Left renal cortex interstitium (tissue), 4 donors: ENCODE measurements around the gene DGLUCY. TPM values are rescaled to one million over a fixed set of nuclear protein-coding genes. Genes with fewer than 3 reads are reported as not detected.
"Not testable (repeated sequence)": the region's sequence is repeated elsewhere in the genome, so short reads cannot be mapped to it uniquely, and the experiment has no call there.

Experiments used
- DNase-seq, 4 donors: peaks; one replicate each; pipeline ENCODE4 v3.0.0-alpha.2; 2013; ENCODE audit warnings: low read depth in 4 of 4, low spot score in 2 of 4, missing footprints in 1 of 4
- polyA plus RNA-seq, 4 donors: library from polyadenylated mRNA; unstranded; fragments of 120-200 nt; gene quantifications; one replicate each; pipeline ENCODE4 v1.2.1, GENCODE V29; 2013; ENCODE audit not compliant: insufficient read length in 4 of 4

Gene DGLUCY
- polyA plus RNA-seq, 4 donors = 60.1 to 85.2 (median 76.1) TPM

DNA sequence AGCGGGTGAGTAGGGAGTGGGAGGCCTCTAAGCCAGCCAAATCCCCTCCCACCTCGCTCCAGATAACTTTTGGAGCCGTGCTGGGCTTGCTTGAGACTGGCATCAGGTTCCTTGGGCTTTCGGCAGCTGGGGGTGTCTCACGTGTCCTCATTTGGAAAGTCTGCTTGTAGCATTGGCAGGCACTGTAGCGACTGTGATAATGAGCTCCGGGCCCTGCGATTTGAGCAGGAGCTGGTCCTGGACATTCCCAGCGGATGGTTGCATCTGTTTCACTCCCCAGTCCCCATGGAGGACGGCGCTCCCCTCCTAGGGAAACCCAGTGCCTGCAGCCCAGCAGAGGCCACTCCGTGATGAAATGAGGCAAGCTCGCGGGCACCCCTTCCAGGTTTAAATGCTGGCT, 49.4 kb downstream of the DGLUCY start:
- DNase-seq = no peak

DNA sequence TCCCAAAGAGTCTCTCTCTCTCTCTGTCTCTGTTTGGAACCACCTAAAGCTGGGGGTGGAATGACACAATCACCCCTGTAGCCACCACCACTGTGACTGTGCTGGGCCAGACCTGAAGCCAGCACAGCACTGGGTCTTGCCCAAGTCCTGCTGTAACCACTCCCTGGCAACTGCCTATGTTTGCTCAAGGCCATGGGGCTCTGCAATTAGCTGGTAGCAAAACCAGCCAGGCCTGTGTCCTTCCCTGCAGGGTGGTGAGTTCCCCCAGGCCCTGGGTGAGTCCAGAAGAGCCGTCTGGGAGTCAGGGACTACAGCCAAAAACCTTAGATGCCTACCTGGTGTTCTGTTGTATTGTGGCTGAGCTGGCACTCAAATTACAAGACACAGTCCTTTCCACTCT, 50.8 kb downstream of the DGLUCY start:
- DNase-seq = no peak

DNA sequence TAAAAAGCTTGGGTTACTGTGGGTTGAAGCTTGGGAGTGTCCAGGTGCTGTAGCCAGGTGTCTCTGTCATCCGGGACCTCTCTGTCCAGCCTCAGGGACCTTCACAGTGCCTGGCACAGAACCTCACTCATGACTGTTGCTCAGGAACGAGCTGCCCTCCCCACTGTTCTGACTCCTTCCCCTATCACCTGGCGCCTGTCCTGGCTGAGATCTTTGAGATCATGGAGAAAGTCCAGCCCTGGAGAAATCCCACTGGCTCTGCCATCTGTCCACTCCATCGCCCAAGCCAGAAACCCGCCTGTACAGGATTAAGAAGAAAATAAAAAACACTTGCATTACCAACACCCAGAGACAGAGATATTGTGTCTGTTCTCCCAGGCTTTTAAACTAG, 53.5 kb downstream of the DGLUCY start:
- no peak for DNase-seq

DNA sequence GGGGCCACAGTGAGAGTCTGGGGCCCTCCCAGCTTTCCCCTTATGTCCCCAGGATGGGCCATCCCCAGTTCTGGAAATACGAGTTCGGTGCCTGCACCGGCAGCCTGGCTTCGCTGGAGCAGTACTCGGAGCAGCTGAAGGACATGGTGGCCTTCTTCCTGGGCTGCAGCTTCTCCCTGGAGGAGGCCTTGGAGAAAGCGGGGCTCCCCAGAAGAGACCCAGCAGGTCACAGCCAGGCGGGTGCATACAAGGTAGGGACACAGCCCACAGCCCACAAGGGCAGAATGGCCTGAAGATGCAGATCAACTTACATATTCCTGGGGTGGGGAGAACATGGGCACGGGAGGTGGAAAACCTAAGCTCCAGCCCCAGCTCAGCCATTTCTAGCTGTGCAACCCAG, 56.1 kb downstream of the DGLUCY start:
- DNase-seq = no peak

DNA sequence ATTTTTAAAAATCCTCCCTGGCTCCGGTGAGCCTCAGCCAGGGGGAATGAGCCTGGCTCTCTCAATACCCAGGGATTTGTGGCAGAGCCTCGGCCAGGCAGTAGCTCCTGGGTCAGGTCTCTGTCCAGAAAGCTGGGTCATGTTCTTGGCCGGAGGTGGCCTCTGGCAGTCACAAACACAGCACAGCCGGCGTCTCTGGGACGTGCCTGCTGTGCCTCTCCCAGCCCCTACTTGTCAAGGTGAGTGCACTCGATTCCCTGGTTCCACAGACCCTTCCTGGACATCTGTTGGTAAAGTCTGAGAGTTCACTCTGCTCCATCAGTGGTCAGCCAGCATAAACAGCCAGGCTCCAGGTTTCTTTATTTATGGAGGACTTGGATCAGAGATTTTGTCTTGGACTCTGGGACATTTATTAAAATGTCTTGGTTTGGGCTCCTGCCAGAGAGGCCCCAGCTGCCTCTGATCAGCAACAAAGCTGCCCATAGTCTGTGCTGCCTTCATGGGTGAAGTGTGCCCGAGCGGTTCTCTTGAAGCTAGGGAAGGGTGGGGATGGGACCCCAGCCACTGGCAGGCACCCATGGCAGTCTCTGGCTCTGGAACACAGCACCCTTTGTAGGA, 56.7 kb downstream of the DGLUCY start:
- DNase-seq = peak in 1 of 4 donors; percentile 19

DNA sequence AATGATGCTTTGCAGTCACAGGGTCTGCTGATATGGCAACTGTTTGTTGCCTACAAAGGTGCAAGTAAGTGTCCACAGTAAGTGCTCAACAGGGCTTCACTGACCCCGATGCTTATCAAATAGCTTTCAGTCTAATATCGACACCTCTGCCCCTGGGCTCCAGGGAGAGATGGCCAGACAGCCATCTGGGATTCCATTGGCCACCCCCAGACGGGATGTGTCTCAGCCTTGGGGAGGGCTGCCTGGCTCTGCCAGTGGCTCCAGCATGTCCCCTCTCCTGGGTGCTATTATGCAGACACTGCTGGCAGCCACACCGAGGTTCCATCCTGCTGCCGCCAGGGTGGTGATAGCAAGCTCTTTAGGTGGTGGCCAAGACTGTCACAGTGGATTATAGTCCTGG, 57.4 kb downstream of the DGLUCY start:
- DNase-seq = no peak

DNA sequence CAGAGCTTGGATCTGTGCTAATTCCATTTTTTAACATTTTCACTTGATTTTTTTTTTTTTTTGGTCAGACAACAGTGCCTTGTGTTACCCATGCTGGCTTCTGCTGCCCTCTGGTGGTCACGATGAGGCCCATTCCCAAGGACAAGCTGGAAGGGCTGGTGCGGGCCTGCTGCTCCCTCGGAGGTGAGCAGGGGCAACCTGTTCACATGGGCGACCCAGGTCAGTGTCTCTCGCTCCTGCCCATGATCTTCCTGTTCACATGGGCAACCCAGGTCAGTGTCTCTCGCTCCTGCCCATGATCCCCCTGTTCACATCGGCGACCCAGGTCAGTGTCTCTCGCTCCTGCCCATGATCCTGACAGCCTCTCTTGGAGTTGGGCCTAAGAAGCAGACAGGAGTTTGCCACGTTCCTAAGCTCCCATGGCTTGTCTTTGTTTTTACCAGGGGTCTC, 59.4 kb downstream of the DGLUCY start:
- peak in 2 of 4 donors; percentile 51 to 68 for DNase-seq

DNA sequence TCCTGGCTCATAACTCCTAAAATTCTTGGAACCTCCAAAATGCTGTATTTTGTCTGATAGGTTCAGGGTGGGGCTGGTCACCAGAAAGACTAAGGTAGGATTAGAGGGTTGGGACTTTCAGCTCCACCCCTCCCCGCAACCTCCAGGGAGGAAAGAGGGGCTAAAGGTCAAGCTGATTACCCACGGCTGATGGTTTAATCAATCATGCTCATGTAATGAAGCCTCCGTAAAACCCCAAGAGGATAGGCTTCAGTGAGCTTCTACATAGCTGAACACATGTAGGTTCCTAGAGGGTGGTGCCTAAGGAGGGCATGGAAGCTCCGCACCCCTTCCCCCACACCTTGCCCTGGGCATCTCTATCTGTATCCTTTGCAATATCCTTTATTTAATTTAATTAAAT, 60.0 kb downstream of the DGLUCY start:
- no peak for DNase-seq

DNA sequence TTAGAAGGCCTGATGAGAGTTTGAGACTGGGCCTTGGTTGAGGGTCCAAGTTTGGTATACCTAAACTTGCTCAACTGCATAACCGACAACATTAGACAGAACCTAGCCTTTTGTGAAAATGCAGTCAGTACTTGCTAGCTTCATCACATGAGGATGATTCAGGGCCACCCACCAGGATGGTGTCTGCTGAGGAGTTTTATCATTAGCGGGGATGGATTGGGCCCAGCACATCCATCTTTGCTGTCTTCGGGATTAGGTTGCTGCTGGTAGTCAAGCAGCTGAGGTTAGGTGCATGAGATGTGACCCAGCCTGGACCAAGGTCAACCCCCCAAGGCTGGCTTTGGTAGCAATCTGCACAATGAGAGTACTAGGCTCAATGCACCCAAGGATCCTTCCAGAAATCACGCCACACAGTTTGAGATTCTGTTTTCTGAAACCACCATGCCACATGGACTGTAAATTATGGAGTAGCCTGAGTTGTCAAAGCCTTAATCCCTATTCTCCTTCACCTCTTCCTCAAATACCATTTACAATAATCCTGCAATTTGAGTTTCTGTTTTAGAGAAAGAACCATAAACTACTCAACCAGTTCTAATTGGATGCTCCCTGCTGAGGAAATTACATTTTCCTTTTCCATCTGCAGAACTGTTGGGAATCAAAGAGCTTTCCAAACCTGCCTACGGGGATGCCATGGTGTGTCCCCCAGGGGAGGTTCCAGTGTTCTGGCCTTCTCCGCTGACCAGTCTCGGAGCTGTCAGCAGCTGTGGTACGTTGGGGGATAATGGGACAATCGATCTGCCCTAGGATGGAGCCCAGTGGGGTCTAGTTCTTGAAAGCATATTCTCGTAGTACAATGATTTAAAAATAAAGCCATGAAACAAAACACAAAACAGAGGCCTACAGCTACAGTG, 61.7 kb downstream of the DGLUCY start:
- DNase-seq = no peak

DNA sequence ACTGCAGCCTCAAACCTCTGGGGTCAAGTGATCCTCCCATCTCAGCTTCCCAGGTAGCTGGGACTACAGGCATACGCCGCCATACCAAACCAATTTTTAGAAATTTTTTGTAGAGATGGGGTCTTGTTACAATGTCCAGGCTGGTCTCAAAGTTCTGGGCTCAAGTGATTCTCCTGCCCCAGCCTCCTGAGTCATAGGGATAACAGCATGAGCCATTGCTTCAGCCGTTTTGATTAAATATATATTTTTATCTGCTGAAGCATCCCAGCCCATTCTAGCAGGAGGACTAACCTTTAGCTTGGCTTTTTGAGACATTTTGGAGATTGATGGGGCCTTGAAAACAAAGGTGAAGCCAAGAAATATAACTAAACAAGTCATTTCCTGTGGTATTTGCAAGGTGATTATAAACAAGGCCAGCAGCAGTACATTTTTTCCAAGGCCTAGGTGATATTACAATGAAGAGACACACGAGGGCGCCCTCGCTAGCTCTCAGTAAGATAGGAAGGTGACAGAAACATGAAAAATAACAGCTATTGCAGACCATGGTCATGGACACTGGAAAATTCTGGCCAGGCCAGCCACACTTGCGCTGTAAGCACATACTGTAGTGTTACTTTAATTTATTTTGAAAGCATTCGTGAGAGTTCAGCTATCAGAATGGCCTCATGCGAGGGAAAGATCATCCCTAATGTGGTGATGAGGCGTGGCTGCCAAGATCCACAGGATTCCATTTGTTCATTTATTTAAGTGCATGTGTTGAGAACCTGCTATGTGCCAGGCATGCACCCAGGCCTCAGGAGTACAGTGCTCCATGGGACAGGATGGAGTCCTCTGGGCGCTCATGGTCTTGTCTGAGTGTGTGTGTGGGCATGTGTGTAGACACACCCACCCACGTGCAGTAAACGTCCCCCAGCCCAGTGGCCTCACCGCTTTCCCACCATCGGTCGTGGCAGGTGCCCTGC, 63.5 kb downstream of the DGLUCY start:
- DNase-seq = peak in 2 of 4 donors; percentile 13 to 38

DNA sequence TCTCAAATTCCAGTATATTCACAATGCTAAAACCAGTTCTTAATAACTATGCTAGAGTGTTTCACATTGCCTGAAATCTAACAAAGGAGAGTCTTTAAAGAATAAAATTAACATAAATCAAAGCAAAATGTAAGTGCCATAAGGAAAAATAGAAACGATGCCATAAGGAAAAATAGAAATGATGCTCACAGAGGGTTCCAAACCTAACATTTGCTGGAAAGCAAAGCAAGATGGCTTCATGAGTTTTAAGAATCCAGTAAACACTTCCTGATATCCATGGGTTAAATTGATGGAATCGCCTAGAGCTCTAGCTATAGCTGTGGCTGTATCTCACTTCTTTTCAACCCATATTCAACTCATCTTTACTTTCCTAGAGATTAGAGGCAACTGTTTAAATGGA, 66.7 kb downstream of the DGLUCY start:
- no peak for DNase-seq

DNA sequence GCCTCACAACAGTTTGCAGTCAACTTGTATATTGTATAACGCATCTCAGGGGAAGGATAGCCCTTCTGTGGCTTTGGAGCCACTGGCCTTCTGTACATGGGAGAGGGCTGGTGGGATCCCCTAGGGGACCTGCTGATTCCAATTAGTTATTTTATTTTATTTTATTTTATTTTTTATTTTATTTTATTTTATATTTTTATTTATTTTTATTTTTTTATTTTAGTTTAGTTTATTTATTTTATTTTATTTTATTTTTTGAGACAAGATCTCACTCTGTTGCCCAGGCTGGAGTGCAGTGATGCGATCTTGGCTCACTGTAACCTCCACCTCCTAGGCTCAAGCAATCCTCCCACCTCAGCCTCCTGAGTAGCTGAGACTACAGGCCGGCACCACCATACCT, 68.9 kb downstream of the DGLUCY start:
- not testable (repeated sequence) for DNase-seq

DNA sequence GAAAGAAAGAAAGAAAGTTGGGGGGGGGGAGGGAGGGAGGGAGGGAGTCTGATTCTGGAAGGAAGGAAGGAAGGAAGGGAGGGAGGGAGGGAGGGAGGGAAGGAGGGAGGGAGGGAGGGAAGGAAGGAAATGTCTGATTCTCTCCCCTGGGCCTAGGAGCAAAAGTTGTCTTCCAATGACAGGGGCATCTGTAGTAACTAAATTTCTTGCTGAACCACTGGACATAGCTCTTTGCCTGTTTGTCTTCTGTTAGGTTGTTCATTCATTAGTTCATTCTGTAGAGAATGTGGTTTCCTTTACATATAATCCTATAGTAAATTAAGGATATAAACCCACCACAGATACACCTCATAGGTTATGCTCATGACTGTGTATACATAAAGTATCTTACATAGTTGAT, 70.7 kb downstream of the DGLUCY start:
- DNase-seq = no peak

DNA sequence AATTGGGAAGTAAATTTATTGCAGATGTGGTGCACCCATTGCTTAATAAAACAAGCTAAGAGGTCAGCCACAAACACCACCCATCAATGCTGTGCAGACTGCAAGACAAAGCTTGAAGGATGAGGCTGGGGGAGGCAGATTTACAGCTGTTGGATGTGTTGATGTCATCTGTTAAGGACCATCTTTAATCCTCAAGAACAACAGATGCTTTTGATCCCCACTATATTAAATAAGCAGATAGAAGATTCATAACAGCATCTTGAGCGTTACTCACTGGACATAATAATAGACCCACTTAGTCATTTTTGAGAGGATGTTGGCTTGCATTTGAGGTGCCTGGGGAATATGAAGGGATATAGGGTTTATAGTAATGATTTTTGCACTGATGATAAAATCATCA, 71.8 kb downstream of the DGLUCY start:
- DNase-seq = no peak

DNA sequence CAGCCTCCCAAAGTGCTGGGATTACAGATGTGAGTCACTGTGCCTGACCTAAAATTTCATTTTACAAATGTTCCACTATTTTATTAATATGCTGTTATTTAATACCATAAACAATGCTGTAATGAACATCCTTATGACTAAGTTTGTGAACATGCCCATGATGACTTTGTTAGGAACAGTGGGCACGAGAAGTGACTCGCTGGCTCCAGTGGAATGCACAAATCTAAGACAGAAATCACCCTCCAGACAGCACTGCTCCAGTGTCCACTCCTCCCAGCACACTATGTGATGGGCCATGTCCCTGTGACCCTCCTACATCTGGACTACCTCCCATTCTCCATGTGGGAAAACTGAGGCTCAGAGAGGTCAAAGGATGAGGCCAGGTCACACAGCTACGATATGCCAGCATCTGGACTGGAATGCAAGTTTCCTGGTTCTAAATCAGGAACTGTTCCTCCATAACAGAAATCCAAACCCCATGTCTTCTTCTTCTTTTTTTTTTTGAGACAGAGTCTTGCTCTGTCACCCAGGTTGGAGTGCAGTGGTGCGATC, 72.7 kb downstream of the DGLUCY start:
- no peak for DNase-seq

DNA sequence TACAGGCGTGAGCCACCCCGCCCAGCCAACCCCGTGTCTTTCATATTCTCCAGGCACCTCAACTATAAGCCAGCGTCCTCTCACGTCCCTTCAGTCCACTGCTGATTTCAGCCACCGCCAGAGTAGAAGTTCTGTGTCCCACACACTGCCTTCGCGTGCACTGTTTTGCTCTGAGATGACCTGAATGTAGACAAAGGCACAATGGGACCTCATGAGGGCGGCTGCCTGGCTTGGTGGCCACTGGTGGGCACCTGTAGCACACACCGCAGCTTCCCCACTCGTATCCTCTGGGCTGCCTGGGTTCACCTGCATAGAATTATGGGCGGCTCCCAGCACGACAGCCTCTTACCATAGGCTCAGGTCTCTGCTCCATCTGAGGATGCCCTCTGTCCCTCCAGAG, 73.4 kb downstream of the DGLUCY start:
- no peak for DNase-seq

DNA sequence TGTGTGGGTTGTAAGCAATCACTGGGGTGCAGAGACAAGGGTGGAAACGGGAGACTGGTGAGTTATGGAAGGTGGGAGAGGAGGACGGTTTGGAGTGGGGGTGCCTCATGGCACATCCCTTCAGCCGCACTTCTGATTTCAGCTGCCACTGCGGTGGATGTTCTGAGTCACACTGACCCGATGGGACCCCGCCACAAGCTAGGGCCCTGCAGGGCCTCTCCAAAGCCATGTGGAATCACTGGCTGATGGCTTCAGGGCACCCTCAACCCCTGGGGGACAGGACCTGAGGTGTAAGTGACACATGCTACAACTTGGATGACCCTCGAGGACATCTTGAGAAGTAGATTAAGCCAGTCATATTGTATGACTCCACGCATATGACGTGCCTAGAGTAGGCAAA, 77.0 kb downstream of the DGLUCY start:
- DNase-seq = no peak

DNA sequence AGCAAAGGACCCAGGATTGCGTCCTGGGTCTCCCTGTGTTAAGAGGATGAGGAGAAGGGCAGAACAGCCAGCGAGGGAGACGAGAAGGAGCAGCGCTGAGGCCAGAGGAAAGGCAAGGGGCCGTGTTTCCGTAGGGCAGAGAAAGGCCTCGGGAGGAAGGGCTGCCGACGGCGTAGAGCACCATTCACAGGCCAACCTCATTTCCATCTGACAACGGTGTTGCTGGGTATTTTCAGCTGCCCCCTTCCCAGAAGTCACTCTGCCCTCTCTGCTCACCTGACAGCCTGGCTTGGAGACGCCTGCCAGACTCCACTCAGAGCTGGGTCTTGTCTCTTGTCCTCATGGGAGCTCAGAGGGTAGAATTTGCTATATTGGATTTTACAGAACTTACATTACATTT, 79.2 kb downstream of the DGLUCY start:
- no peak for DNase-seq

DNA sequence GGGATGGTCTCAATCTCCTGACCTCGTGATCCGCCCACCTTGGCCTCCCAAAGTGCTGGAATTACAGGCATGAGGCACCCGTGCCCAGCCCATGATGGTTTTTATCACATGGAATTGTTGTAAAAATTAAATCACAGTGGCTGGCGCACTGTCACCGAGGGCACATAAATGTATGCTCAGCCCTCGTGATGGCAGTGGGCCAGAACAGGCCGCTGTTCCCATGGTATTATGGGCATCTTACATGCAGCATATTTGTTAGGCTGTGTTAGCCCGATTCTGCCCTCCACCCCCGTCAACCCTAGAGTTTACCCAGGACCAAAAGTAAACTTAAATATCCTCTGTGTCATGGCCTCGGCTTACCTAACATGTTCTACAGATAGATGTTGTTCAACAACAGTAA, 82.0 kb downstream of the DGLUCY start:
- no peak for DNase-seq

DNA sequence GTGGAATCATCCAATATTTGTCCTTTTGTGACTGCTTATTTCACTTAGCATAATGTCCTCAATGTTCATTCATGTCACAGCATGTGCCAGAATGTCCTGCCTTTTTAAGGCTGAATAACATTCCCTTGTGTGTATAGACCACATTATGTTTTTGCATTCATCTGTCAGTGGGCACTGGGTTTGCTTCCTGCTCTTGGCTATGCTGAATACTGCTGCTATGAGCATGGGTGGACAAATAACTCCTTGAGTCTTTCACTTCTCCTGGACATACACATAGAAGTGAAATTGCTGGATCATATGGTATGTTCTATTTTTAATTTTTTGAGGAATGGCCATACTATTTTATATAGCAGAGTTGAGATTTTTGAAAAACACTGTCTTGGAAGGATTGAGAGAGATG, 83.8 kb downstream of the DGLUCY start:
- no peak for DNase-seq

DNA sequence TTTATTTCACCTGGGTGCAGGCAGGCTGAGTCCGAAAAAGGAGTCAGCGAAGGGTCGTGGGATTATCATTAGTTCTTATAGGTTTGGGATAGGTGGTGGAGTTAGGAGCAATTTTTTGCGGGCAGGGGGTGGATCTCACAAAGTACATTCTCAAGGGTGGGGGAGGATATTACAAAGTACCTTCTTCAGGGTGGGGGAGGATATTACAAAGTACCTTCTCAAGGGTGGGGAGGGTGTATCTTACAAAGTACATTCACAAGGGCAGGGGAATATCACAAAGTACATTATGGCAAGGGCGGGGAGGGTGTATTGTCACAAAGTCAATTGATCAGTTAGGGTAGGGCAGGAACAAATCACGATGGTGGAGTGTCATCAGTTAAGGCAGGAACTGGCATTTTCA, 86.9 kb downstream of the DGLUCY start:
- DNase-seq = not testable (repeated sequence)
